Kidney (tissue), 14 donors: ENCODE measurements around the gene SEMA4A. TPM values are rescaled to one million over a fixed set of nuclear protein-coding genes. Genes with fewer than 3 reads are reported as not detected.
A peak's percentile ranks its signal among the peaks of the same experiment; 100 is the strongest.

ENCODE experiments used
- DNase-seq, 5 donors: peaks; one replicate each; pipeline ENCODE4 v3.0.0-alpha.2; 2013 to 2020
- FAIRE-seq: peaks from 2 replicates; lab custom pipeline; 2012; peaks lifted over from hg19 to GRCh38; lab: Jason Lieb, UNC
- H3K27ac ChIP-seq, 2 donors: one replicate each; pipeline ENCODE4 v1.7.0; 2013; ENCODE audit warnings: low read depth in 2 of 2, low read length in 2 of 2, inconsistent platforms in 1 of 2
- H3K27me3 ChIP-seq: one replicate; pipeline ENCODE4 v1.7.1; 2013; ENCODE audit warnings: low read length, inconsistent platforms; ENCODE audit not compliant: control insufficient read depth, insufficient read depth
- H3K36me3 ChIP-seq, 3 donors: one replicate each; pipeline versions ENCODE4 v1.7.0 to v1.7.1; 2013; ENCODE audit warnings: low read length in 3 of 3, control low read depth in 1 of 3, inconsistent platforms in 1 of 3; ENCODE audit not compliant: insufficient read depth in 3 of 3, control insufficient read depth in 2 of 3
- H3K4me1 ChIP-seq, 3 donors: one replicate each; pipeline versions ENCODE4 v1.7.0 to v1.7.1; 2013; ENCODE audit warnings: low read length in 3 of 3, inconsistent platforms in 1 of 3, low read depth in 1 of 3; ENCODE audit not compliant: control insufficient read depth in 2 of 3, insufficient read depth in 2 of 3
- H3K4me3 ChIP-seq, 3 donors: one replicate each; pipeline versions ENCODE4 v1.7.0 to v1.8.1; 2013; ENCODE audit warnings: low read length in 3 of 3, control low read depth in 1 of 3, inconsistent platforms in 1 of 3
- H3K9ac ChIP-seq, 3 donors: one replicate each; pipeline versions ENCODE4 v1.7.0 to v1.7.1; 2013; ENCODE audit warnings: low read length in 3 of 3, control low read depth in 1 of 3, inconsistent platforms in 1 of 3
- H3K9me3 ChIP-seq, 3 donors: one replicate each; pipeline versions ENCODE4 v1.7.0 to v1.7.1; 2013; ENCODE audit warnings: low read length in 3 of 3, control low read depth in 1 of 3, inconsistent platforms in 1 of 3; ENCODE audit not compliant: control insufficient read depth in 2 of 3, insufficient read depth in 1 of 3
- intact Hi-C: fragments of 100-400 bp; cut with DNase I; formaldehyde crosslinking; loops from one replicate; pipeline ENCODE4 v1.11.1; 2022
- polyA plus RNA-seq: library from polyadenylated mRNA; stranded (reverse); fragments of 350-450 nt; fragmentation: Illumina TruSeq; extraction: RNeasy Lipid Tissue Mini Kit (QIAGEN cat#74804); gene quantifications from one replicate; pipeline ENCODE4 v1.2.3, GENCODE V29; 2014; ENCODE audit warnings: low read depth, low replicate concordance; ENCODE audit not compliant: insufficient read depth
- total RNA-seq: library from RNA; stranded (reverse); fragmentation: NEBNext Ultra II Directional; extraction: Animal tissue kit (Norgen Biotek cat#: 25700); gene quantifications from one replicate; pipeline ENCODE4 v1.2.1, GENCODE V29; 2021
- TF ChIP-seq, protein P1 (sequence below): IDR thresholded peaks from 3 replicates; pipeline ENCODE4 v1.5.1; 2012; ENCODE audit warnings: mild to moderate bottlenecking, moderate library complexity, borderline replicate concordance; ENCODE audit not compliant: insufficient read depth; ENCODE audit errors: extremely low read depth
- donor health status: control.
- donor health status: control.
- donor health status: control.
- donor health status: control.
- donor health status: control.
- donor health status: DM: yes; HTN: yes; CAD: no.
- donor health status: Normal renal cell carcinoma (clear cell type).

The SEMA4A gene
- total and polyA plus RNA-seq, 2 donors from 2014 or later, result 16.4 to 45.9 TPM

DNA sequence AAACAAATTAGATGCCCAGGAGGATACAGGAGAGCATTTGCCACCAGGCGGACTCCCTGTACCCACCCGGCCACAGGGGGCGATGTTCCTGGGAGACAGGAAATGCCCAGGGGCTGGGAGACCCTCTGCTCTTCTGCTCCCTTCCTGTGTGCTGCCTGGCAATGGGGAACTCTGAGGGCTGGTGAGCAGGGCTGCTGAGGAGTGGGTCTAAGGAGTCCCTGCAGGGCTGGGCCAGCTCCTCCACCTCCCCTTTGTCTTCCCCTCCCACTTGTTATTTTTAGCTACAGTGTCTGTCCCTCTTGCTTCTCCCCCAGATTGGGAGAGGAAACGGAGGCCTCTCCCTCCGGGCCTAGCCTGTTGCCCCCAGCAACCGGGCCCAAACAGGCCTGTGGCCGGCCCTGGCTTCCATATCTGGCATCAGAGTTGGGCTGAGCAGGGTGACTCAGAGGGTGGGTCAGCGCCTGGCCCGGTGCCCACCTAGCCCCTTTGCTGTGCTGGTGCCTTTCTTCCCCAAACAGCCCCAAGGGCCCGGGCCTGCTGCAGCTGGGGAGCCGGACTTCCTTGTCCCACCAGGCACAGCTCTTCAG is 27.2 kb upstream of the SEMA4A start:
- intact Hi-C loops, result no loop called here
- peaks cover 19 to 73% (median 68%) of the 10 kb centered on the region in 3 donors for H3K4me1 ChIP-seq
- H3K4me3 ChIP-seq, result no peak overlapping the region
- peak overlapping the region in 2 of 3 donors; percentile 17 to 67 for H3K9ac ChIP-seq
- DNase-seq (peak; percentile 85 to 98 (median 88)), FAIRE-seq (no peak)
- no peaks in the 10 kb centered on the region for H3K9me3 ChIP-seq
- H3K27ac ChIP-seq, result peak overlapping the region; percentile 92 to 94
- TF ChIP-seq, protein P1, sequence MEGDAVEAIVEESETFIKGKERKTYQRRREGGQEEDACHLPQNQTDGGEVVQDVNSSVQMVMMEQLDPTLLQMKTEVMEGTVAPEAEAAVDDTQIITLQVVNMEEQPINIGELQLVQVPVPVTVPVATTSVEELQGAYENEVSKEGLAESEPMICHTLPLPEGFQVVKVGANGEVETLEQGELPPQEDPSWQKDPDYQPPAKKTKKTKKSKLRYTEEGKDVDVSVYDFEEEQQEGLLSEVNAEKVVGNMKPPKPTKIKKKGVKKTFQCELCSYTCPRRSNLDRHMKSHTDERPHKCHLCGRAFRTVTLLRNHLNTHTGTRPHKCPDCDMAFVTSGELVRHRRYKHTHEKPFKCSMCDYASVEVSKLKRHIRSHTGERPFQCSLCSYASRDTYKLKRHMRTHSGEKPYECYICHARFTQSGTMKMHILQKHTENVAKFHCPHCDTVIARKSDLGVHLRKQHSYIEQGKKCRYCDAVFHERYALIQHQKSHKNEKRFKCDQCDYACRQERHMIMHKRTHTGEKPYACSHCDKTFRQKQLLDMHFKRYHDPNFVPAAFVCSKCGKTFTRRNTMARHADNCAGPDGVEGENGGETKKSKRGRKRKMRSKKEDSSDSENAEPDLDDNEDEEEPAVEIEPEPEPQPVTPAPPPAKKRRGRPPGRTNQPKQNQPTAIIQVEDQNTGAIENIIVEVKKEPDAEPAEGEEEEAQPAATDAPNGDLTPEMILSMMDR, result no peak
- no peaks in the 10 kb centered on the region for H3K27me3 ChIP-seq
- no peaks in the 10 kb centered on the region for H3K36me3 ChIP-seq

GRCh38 chr1:156126630-156127534 is 26.5 kb upstream of the SEMA4A start:
- Histone ChIP-seq H3K4me1 (peaks cover 19 to 70% (median 61%) of the 10 kb centered on the region in 3 donors), H3K27ac (peak overlapping the region; percentile 92 to 94), H3K9ac (peak overlapping the region in 1 of 3 donors; percentile 67), H3K27me3 (no peaks in the 10 kb centered on the region), H3K9me3 (no peaks in the 10 kb centered on the region), H3K36me3 (peaks cover 2 to 6% (median 4%) of the 10 kb centered on the region in 3 donors), H3K4me3 (no peak overlapping the region)
- no peak for FAIRE-seq
- intact Hi-C loops, result no loop called here
- TF ChIP-seq, protein P1, result no peak
- DNase-seq, result peak in 2 of 5 donors; percentile 55 to 89

DNA sequence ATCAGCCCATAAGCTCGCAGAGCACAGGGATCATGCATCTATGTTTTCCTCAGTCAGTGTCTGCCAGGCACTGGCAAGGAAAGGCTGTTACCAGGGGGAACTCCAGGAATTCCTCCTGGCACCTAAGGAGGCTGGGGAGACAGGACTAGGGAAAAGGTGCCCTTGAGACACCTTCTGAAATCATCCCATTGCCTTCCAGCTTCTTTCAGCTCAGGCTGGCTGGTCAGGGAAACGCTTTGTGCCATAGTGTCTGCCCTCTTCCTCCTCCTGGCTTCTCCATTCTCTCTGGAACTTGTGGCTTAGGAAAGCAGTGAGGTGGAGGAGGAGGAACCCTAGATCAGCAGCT is 25.1 kb upstream of the SEMA4A start:
- no peak for DNase-seq
- Histone ChIP-seq H3K36me3 (peaks cover 2 to 7% (median 6%) of the 10 kb centered on the region in 3 donors), H3K4me3 (peak overlapping the region in 1 of 3 donors; percentile 11), H3K27me3 (no peaks in the 10 kb centered on the region), H3K9me3 (no peaks in the 10 kb centered on the region), H3K27ac (peak overlapping the region; percentile 84 to 94), H3K4me1 (peaks cover 14 to 57% (median 48%) of the 10 kb centered on the region in 3 donors), H3K9ac (peak overlapping the region in 1 of 3 donors; percentile 77)
- intact Hi-C loops, result no loop called here
- TF ChIP-seq, protein P1, result no peak
- no peak for FAIRE-seq
